GM12874 (cell line): ENCODE results near the gene RGS19.

Experiments
- TF ChIP-seq, protein P1 (sequence below): IDR thresholded peaks from 2 replicates; pipeline ENCODE4 v1.5.1; 2011; ENCODE audit warnings: low read depth, mild to moderate bottlenecking, control low read depth, low read length, moderate library complexity; ENCODE audit not compliant: insufficient read depth

RGS19 gene

DNA sequence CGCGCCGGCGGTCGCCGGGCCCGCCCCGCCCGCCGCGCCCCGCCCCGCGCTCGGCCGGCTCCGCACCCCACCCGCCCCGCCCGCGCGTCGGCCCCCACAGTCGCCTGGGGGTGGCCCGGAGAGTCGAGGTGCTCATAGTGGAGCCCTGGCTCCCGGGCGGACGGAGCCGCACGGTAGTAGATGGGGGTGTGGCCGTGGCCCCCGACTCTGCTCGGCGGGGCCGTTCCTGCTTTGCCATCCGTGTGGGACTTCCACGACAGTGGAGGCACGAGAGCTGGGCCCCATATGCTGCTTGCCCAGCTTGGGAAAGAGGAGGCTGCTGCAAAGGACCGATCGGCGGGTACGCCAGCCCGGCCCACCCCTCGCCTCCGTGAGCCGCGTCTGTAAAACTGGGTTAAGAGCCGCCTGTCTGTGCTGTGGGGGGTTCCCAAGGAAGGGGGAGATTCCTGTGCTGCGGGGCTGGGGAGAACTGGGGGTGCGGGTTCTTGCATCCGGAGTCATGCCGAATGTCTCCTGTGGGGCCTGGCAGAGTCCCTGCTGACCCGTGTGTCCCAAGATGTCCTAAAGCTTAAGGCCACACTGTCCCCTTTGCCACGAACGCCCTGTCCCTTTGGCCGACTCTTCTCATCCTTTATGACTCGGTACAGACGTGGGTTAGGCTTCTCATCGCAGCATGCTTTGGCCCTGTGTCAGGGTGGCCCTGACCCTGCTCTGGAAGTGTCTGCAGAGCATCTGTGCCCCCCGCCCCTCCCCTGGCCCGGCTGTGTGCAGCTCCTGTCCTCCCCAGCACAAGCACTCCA, 895 bp upstream of the RGS19 start, which contains the start of gene OPRL1:
OPRL1 (plus strand) TSS at position 70 of the 800 bp plus-strand sequence. CDS start 12,639 bp downstream, outside the sequence.
- TF ChIP-seq, protein P1, sequence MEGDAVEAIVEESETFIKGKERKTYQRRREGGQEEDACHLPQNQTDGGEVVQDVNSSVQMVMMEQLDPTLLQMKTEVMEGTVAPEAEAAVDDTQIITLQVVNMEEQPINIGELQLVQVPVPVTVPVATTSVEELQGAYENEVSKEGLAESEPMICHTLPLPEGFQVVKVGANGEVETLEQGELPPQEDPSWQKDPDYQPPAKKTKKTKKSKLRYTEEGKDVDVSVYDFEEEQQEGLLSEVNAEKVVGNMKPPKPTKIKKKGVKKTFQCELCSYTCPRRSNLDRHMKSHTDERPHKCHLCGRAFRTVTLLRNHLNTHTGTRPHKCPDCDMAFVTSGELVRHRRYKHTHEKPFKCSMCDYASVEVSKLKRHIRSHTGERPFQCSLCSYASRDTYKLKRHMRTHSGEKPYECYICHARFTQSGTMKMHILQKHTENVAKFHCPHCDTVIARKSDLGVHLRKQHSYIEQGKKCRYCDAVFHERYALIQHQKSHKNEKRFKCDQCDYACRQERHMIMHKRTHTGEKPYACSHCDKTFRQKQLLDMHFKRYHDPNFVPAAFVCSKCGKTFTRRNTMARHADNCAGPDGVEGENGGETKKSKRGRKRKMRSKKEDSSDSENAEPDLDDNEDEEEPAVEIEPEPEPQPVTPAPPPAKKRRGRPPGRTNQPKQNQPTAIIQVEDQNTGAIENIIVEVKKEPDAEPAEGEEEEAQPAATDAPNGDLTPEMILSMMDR, result no peak

DNA sequence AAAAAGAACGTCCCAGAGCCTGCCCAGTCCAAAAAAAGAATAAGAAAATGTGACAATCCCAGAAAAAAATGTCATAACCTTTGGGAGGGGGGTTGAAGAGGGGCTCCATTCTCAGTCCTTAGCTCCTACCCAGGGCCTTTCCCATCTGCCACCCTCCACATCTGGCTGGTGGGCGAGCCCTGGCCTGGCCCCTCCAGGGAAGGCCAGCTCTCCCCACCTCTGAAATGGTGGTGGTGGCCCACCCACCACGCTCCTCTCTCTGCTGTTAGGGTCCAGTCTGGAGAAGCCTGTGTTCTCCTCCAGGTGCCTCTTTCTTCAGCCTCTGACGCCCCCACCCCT, 415 bp downstream of the RGS19 start:
- TF ChIP-seq, protein P1, result no peak

GRCh38 chr20:64077876-64078551, 1.3 kb downstream of the RGS19 start:
- TF ChIP-seq, protein P1, result no peak

GRCh38 chr20:64077541-64077875, 1.8 kb downstream of the RGS19 start:
- TF ChIP-seq, protein P1, result no peak

GRCh38 chr20:64077094-64077493, 2.2 kb downstream of the RGS19 start:
- TF ChIP-seq, protein P1, result no peak

DNA sequence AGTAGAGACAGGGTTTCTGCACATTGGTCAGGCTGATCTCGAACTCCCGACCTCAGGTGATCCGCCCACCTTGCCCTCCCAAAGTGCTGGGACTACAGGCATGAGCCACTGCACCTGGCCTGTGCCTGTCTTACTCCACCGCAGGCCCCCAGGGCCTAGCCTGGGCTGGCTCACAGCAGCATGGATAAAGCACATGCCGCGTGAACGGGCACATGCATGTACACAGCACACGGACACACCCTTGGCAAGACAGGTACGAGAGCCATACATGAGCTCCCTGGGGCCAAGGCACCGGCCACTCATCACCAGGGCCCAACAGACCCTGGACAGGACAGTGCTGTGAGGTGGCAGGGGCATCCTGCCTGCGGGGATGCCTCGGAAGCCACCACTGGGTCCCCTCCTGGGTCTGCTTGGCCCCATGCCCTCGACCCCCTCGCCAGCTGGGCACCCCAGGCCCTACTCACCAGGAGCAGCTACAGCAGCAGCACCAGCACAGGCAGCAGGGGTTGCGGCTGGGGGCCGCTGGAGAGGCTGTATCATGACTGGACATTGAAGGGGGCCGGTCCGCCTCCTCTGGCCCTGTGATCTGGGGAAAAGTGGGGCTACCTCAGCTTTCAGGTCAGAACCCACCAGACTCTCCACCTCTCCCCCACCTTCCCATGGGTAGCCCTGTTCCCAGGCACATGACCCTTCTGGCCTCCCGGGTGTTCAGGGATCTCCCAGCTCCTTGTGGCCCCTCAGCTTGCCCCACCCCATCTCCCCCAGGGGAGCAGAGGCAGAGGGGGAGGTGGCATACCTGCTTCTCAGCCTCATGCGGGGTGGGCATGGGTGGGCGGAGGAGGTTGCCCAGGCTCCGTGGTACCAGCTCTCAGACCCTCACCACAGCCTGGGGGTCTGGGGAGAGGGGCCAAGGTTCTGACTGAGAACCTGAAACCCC, 3.0 kb downstream of the RGS19 start:
- TF ChIP-seq, protein P1, result no peak

GRCh38 chr20:64075556-64075955, 3.8 kb downstream of the RGS19 start:
- TF ChIP-seq, protein P1, result no peak
